GM21786 (cell line): ENCODE measurements around the gene ABCC8.
A peak's percentile ranks its signal among the peaks of the same experiment; 100 is the strongest.

ENCODE experiments used
- ATAC-seq: cut with Tn5 transposase; IDR thresholded peaks from one replicate; pipeline ENCODE4 v1.9.1; 2021; ENCODE audit not compliant: unreplicated experiment

Gene ABCC8

GRCh38 chr11:17406082-17406817, 70.4 kb downstream of the ABCC8 start:
- ATAC-seq = no peak

- ATAC-seq = peak; percentile 66
These were observed 71.2 kb downstream of the ABCC8 start for GRCh38 chr11:17405232-17406005.

GRCh38 chr11:17403980-17404759, 72.5 kb downstream of the ABCC8 start:
- no peak for ATAC-seq

- ATAC-seq = no peak
These were observed 74.2 kb downstream of the ABCC8 start for GRCh38 chr11:17402486-17402885.

GRCh38 chr11:17401841-17402240, 74.8 kb downstream of the ABCC8 start:
- no peak for ATAC-seq

GRCh38 chr11:17401316-17401715, 75.3 kb downstream of the ABCC8 start:
- ATAC-seq = no peak

GRCh38 chr11:17400048-17400775, 76.4 kb downstream of the ABCC8 start:
- peak; percentile 60 for ATAC-seq

- ATAC-seq = no peak
These were observed 77.4 kb downstream of the ABCC8 start for GRCh38 chr11:17399236-17399635.

GRCh38 chr11:17397311-17398002, 79.2 kb downstream of the ABCC8 start:
- ATAC-seq = no peak

- ATAC-seq = no peak
These were observed 79.9 kb downstream of the ABCC8 start for GRCh38 chr11:17396598-17397310.

GRCh38 chr11:17395978-17396377, 80.7 kb downstream of the ABCC8 start:
- no peak for ATAC-seq

GRCh38 chr11:17395554-17395961, 81.1 kb downstream of the ABCC8 start:
- no peak for ATAC-seq

- ATAC-seq = no peak
These were observed 81.8 kb downstream of the ABCC8 start for GRCh38 chr11:17394743-17395390.

- ATAC-seq = no peak
These were observed 83.2 kb downstream of the ABCC8 start for GRCh38 chr11:17393472-17393871.

- ATAC-seq = no peak
These were observed 83.8 kb downstream of the ABCC8 start for GRCh38 chr11:17392872-17393271.

GRCh38 chr11:17391493-17392355, 84.9 kb downstream of the ABCC8 start:
- ATAC-seq = no peak

GRCh38 chr11:17389957-17390649, 86.5 kb downstream of the ABCC8 start:
- ATAC-seq = no peak
